GM15510 (cell line): Measurements from ENCODE around the gene HSD11B1.

Experiments
- POLR2A ChIP-seq: IDR thresholded peaks from 3 replicates; pipeline ENCODE4 v1.6.1; 2011; ENCODE audit warnings: borderline replicate concordance; ENCODE audit not compliant: insufficient read length; ENCODE audit errors: extremely low read depth

The HSD11B1 gene

GRCh38 chr1:209704584-209704983, at the start of gene HSD11B1:
TSS of gene HSD11B1 (plus strand) at chr1:209704846. CDS start at chr1:209704943, 97 bp downstream.
- no peak for TF ChIP-seq POLR2A

GRCh38 chr1:209655411-209656231, 49.0 kb upstream of the HSD11B1 start:
- no peak for TF ChIP-seq POLR2A

- no peak for TF ChIP-seq POLR2A
Observed at GRCh38 chr1:209657140-209657879, 47.3 kb upstream of the HSD11B1 start.

- no peak for TF ChIP-seq POLR2A
Observed at GRCh38 chr1:209657918-209658317, 46.7 kb upstream of the HSD11B1 start.

- TF ChIP-seq POLR2A: no peak
Observed at GRCh38 chr1:209659909-209660308, 44.7 kb upstream of the HSD11B1 start.

- no peak for TF ChIP-seq POLR2A
Observed at GRCh38 chr1:209661071-209661470, 43.6 kb upstream of the HSD11B1 start.

- TF ChIP-seq POLR2A: no peak
Observed at GRCh38 chr1:209662879-209663327, 41.7 kb upstream of the HSD11B1 start.

GRCh38 chr1:209667103-209667502, 37.5 kb upstream of the HSD11B1 start:
- no peak for TF ChIP-seq POLR2A

GRCh38 chr1:209667708-209668107, 36.9 kb upstream of the HSD11B1 start:
- no peak for TF ChIP-seq POLR2A

- TF ChIP-seq POLR2A: no peak
Observed at GRCh38 chr1:209670441-209671082, 34.1 kb upstream of the HSD11B1 start.

GRCh38 chr1:209672705-209673630, 31.7 kb upstream of the HSD11B1 start:
- no peak for TF ChIP-seq POLR2A

- no peak for TF ChIP-seq POLR2A
Observed at GRCh38 chr1:209673631-209674417, 30.8 kb upstream of the HSD11B1 start.

GRCh38 chr1:209674957-209675564, 29.6 kb upstream of the HSD11B1 start, which contains the start of gene G0S2:
TSS of gene G0S2 (plus strand) at chr1:209675412. CDS start at chr1:209675685, 273 bp downstream.
- no peak for TF ChIP-seq POLR2A
